GM21390 (cell line): ENCODE data around the gene TNFRSF25.

Source experiments
- ATAC-seq: cut with Tn5 transposase; IDR thresholded peaks from one replicate; pipeline ENCODE4 v1.9.1; 2021; ENCODE audit not compliant: unreplicated experiment

Gene TNFRSF25

GRCh38 chr1:6419804-6420453, 46.0 kb downstream of the TNFRSF25 start, which contains the start of gene HES2:
HES2 (minus strand) TSS chr1:6419919; CDS start chr1:6419820, 99 bp downstream.
- ATAC-seq: no peak

- ATAC-seq: no peak
Observed at GRCh38 chr1:6419397-6419803, 46.6 kb downstream of the TNFRSF25 start.

GRCh38 chr1:6418668-6419396, 47.1 kb downstream of the TNFRSF25 start:
- no peak for ATAC-seq

GRCh38 chr1:6417961-6418667, 47.9 kb downstream of the TNFRSF25 start:
- no peak for ATAC-seq

GRCh38 chr1:6416906-6417305, 49.1 kb downstream of the TNFRSF25 start:
- ATAC-seq: no peak

GRCh38 chr1:6416295-6416656, 49.7 kb downstream of the TNFRSF25 start:
- no peak for ATAC-seq

GRCh38 chr1:6414881-6415626, 50.9 kb downstream of the TNFRSF25 start:
- no peak for ATAC-seq

GRCh38 chr1:6414443-6414844, 51.5 kb downstream of the TNFRSF25 start:
- ATAC-seq: peak; percentile 86

GRCh38 chr1:6412896-6413295, 53.1 kb downstream of the TNFRSF25 start:
- ATAC-seq: no peak
